GM18499 (cell line): ENCODE results near the gene ITGAE.

Experiments
- ATAC-seq: cut with Tn5 transposase; IDR thresholded peaks from one replicate; pipeline ENCODE4 v1.9.1; 2021; ENCODE audit warnings: moderate number of reproducible peaks; ENCODE audit not compliant: insufficient read depth, unreplicated experiment

Gene ITGAE

GRCh38 chr17:3821101-3821500, 20.1 kb upstream of the ITGAE start:
- ATAC-seq, result no peak

- ATAC-seq, result no peak
Measured at GRCh38 chr17:3818786-3819185, 17.8 kb upstream of the ITGAE start.

- no peak for ATAC-seq
Measured at GRCh38 chr17:3817851-3818605, 17.0 kb upstream of the ITGAE start.

GRCh38 chr17:3815925-3816324, 14.9 kb upstream of the ITGAE start:
- no peak for ATAC-seq

- ATAC-seq, result no peak
Measured at GRCh38 chr17:3815122-3815521, 14.1 kb upstream of the ITGAE start.

- ATAC-seq, result no peak
Measured at GRCh38 chr17:3814361-3814760, 13.4 kb upstream of the ITGAE start.

- ATAC-seq, result no peak
Measured at GRCh38 chr17:3813171-3813570, 12.2 kb upstream of the ITGAE start.

GRCh38 chr17:3812771-3813170, 11.8 kb upstream of the ITGAE start:
- ATAC-seq, result no peak

- ATAC-seq, result no peak
Measured at GRCh38 chr17:3812284-3812683, 11.3 kb upstream of the ITGAE start.

- ATAC-seq, result no peak
Measured at GRCh38 chr17:3810019-3810418, 9.0 kb upstream of the ITGAE start.

GRCh38 chr17:3809135-3809534, 8.1 kb upstream of the ITGAE start:
- ATAC-seq, result no peak

- ATAC-seq, result no peak
Measured at GRCh38 chr17:3808701-3809100, 7.7 kb upstream of the ITGAE start.

GRCh38 chr17:3805581-3805980, 4.6 kb upstream of the ITGAE start:
- ATAC-seq, result no peak

GRCh38 chr17:3804503-3804931, 3.5 kb upstream of the ITGAE start:
- ATAC-seq, result peak; percentile 44

GRCh38 chr17:3803308-3803640, 2.3 kb upstream of the ITGAE start:
- no peak for ATAC-seq

- ATAC-seq, result no peak
Measured at GRCh38 chr17:3802461-3803307, 1.7 kb upstream of the ITGAE start.

- no peak for ATAC-seq
Measured at GRCh38 chr17:3801792-3802191, 804 bp upstream of the ITGAE start.

GRCh38 chr17:3801347-3801746, 359 bp upstream of the ITGAE start:
- ATAC-seq, result no peak

- no peak for ATAC-seq
Measured at GRCh38 chr17:3799181-3799945, 1.6 kb downstream of the ITGAE start.

- ATAC-seq, result no peak
Measured at GRCh38 chr17:3798273-3799180, 2.5 kb downstream of the ITGAE start.
